HG03521 (cell line): Measurements from ENCODE around the gene TEX47.

Experiments
- ATAC-seq: cut with Tn5 transposase; IDR thresholded peaks from one replicate; pipeline ENCODE4 v1.9.1; 2021; ENCODE audit warnings: mild to moderate bottlenecking, moderate library complexity; ENCODE audit not compliant: unreplicated experiment

The TEX47 gene

GRCh38 chr7:88795553-88795952 lies at the start of gene TEX47:
TEX47 (minus strand) TSS chr7:88795737; CDS start chr7:88794942, 795 bp downstream.
- no peak for ATAC-seq

- ATAC-seq, result no peak
Observed at GRCh38 chr7:88845091-88845490, 49.6 kb upstream of the TEX47 start.

- ATAC-seq, result no peak
Observed at GRCh38 chr7:88842201-88842600, 46.7 kb upstream of the TEX47 start.

GRCh38 chr7:88835147-88835728 lies 39.7 kb upstream of the TEX47 start:
- ATAC-seq, result peak; percentile 90

- ATAC-seq, result no peak
Observed at GRCh38 chr7:88826222-88826621, 30.7 kb upstream of the TEX47 start.

GRCh38 chr7:88818552-88818951 lies 23.0 kb upstream of the TEX47 start:
- no peak for ATAC-seq

GRCh38 chr7:88806280-88807037 lies 10.9 kb upstream of the TEX47 start:
- no peak for ATAC-seq

- ATAC-seq, result no peak
Observed at GRCh38 chr7:88801046-88801445, 5.5 kb upstream of the TEX47 start.

- ATAC-seq, result no peak
Observed at GRCh38 chr7:88792361-88792760, 3.2 kb downstream of the TEX47 start.

- ATAC-seq, result no peak
Observed at GRCh38 chr7:88791891-88792290, 3.6 kb downstream of the TEX47 start.

GRCh38 chr7:88789480-88790064 lies 6.0 kb downstream of the TEX47 start:
- ATAC-seq, result no peak

GRCh38 chr7:88787777-88788176 lies 7.8 kb downstream of the TEX47 start:
- ATAC-seq, result no peak

- no peak for ATAC-seq
Observed at GRCh38 chr7:88775838-88776237, 19.7 kb downstream of the TEX47 start.

GRCh38 chr7:88772776-88773175 lies 22.8 kb downstream of the TEX47 start:
- ATAC-seq, result no peak

- ATAC-seq, result no peak
Observed at GRCh38 chr7:88771417-88771816, 24.1 kb downstream of the TEX47 start.

- ATAC-seq, result no peak
Observed at GRCh38 chr7:88761779-88762178, 33.8 kb downstream of the TEX47 start.

- ATAC-seq, result no peak
Observed at GRCh38 chr7:88760136-88760515, 35.4 kb downstream of the TEX47 start.

GRCh38 chr7:88759230-88760135 lies 36.1 kb downstream of the TEX47 start, which contains the start of gene ZNF804B:
ZNF804B (plus strand) TSS chr7:88759700; CDS start chr7:88759977, 277 bp downstream.
- ATAC-seq, result no peak

GRCh38 chr7:88758381-88759229 lies 36.9 kb downstream of the TEX47 start:
- no peak for ATAC-seq

- ATAC-seq, result no peak
Observed at GRCh38 chr7:88757371-88757770, 38.2 kb downstream of the TEX47 start.
